Heart right ventricle (tissue), 16 donors: ENCODE results near the gene GP5. TPM values are rescaled to one million over a fixed set of nuclear protein-coding genes. Genes with fewer than 3 reads are reported as not detected.

Experiments
- ATAC-seq, 8 donors: fragments of 200-7000 bp; cut with Tn5 transposase; one replicate each; pipeline ENCODE4 v1.9.1; 2020; ENCODE audit warnings: mild to moderate bottlenecking in 8 of 8, moderate library complexity in 8 of 8, moderate number of reproducible peaks in 1 of 8
- DNase-seq, 2 donors: peaks; one replicate each; pipeline ENCODE4 v3.0.0-alpha.2; 2020
- H3K27ac ChIP-seq, 10 donors: fragments of 200-600 bp; sonication (generic) in 2 of 10; one replicate each; pipeline versions ENCODE4 v1.5.0 to v1.8.0; 2020 to 2022; ENCODE audit warnings: mild to moderate bottlenecking in 3 of 10
- H3K27me3 ChIP-seq, 7 donors: fragments of 200-600 bp; one replicate each; pipeline ENCODE4 v1.8.0; 2021 to 2022; ENCODE audit warnings: mild to moderate bottlenecking in 2 of 7
- H3K36me3 ChIP-seq, 9 donors: fragments of 200-600 bp; sonication (generic) in 1 of 9; one replicate each; pipeline versions ENCODE4 v1.5.0 to v1.8.0; 2020 to 2022; ENCODE audit warnings: mild to moderate bottlenecking in 2 of 9
- H3K4me1 ChIP-seq, 9 donors: fragments of 200-600 bp; sonication (generic) in 1 of 9; one replicate each; pipeline versions ENCODE4 v1.5.0 to v1.8.0; 2020 to 2022; ENCODE audit warnings: mild to moderate bottlenecking in 4 of 9
- H3K4me3 ChIP-seq, 10 donors: fragments of 200-600 bp; sonication (generic) in 2 of 10; one replicate each; pipeline versions ENCODE4 v1.5.0 to v1.8.0; 2020 to 2022; ENCODE audit warnings: mild to moderate bottlenecking in 7 of 10, moderate library complexity in 2 of 10
- H3K9me3 ChIP-seq, 11 donors: fragments of 200-600 bp in 10 of 11; sonication (generic) in 2 of 11; one replicate each; pipeline versions ENCODE4 v1.5.0 to v1.8.0; 2013 to 2022; ENCODE audit warnings: mild to moderate bottlenecking in 2 of 11, control low read depth in 1 of 11, moderate library complexity in 1 of 11
- CTCF ChIP-seq, 9 donors: fragments of 200-600 bp; sonication (generic) in 2 of 9; IDR thresholded peaks; one replicate each; pipeline versions ENCODE4 v1.5.0 to v1.8.0; 2021 to 2022; ENCODE audit warnings: antibody characterized with exemption in 9 of 9, mild to moderate bottlenecking in 5 of 9, moderate library complexity in 1 of 9
- WGBS, 2 donors: extraction: QIAGEN DNeasy Blood & Tissue Kit; methylation state at CpG; one replicate each; pipeline ENCODE4 v1.1.7; 2013; ENCODE audit warnings: inconsistent platforms in 1 of 2; 5-methylcytosine and 5-hydroxymethylcytosine counted together
- intact Hi-C, 10 donors: fragments of 100-400 bp; cut with DNase I; formaldehyde crosslinking; loops; one replicate each; pipeline versions ENCODE4 v1.11.1 to v1.14.2; 2022
- polyA plus RNA-seq, 2 donors: library from polyadenylated mRNA; stranded (reverse); fragments of 200-250 nt; gene quantifications; one replicate each; pipeline ENCODE4 v1.2.3, GENCODE V29; 2013
- total RNA-seq, 10 donors: library from RNA; stranded (reverse); fragmentation: NEBNext Ultra II Directional in 3 of 10; extraction: Animal tissue kit (Norgen Biotek cat#: 25700) in 3 of 10; gene quantifications; one replicate each; pipeline versions ENCODE4 v1.2.1 to v1.2.4, GENCODE V29; 2021 to 2023
- donor health status: Arrhythmogenic right ventricular cardiomyopathy.
- donor health status: ischemic (EF 13 %, LVEDD 7.1; RV severe dilation, severe dysfunction).
- donor health status: healthy with polysubstance abuse.
- donor health status: DM: no; HTN: yes; CAD: no.
- donor health status: DM: no; HTN: no; CAD: no.
- donor health status: ischemic (EF 25% LVEDD 6.9; RV normal size, moderate dysfunction).
- donor health status: ischemic (EF 25% LVEDD 5.7; RV mildly dilated, moderate dysfunction).
- donor health status: healthy.
- donor health status: DM: yes; HTN: yes; CAD: no.
- donor health status: Ischemic cardiomyopathy.
- donor health status: ischemic (EF 35%, LVEDD 5.7; RV mildly dilated, moderate dysfunction).
- donor health status: nonischemic (EF 11% LVEDD 7.7; RV severe dilation, severe dysfunction).
- donor health status: DM: yes; HTN: yes; CAD: no.
- donor health status: PGD.
- donor health status: ischemic (EF 29% LVEDD 5.4; RV normal size, mild dysfunction).
- donor health status: nonischemic (EF 23%, LVEDD 6.1; RV moderate dilation, normal function).

GP5 gene
- total and polyA plus RNA-seq, 12 donors: 0.01 to 0.21 (median 0.13) TPM; not detected in 5

- Histone ChIP-seq H3K36me3 (no peaks in the 10 kb centered on the region), H3K4me3 (no peak overlapping the region), H3K9me3 (peaks cover 0 to 17% (median 5%) of the 10 kb centered on the region in 11 donors), H3K4me1 (no peaks in the 10 kb centered on the region), H3K27ac (no peak overlapping the region), H3K27me3 (peaks cover 0 to 31% (median 16%) of the 10 kb centered on the region in 7 donors)
- 66 to 75% methylated on average over 7 of the region's 7 CpGs for WGBS, 2 donors
- no peak for TF ChIP-seq CTCF (IDR thresholded peaks at IDR 0.05)
- ATAC-seq (no peak), DNase-seq (no peak)
- intact Hi-C loops: no loop called here
Measured at GRCh38 chr3:194386648-194387047, 12.4 kb downstream of the GP5 start.

GRCh38 chr3:194386066-194386465 lies 13.0 kb downstream of the GP5 start:
- intact Hi-C loops: no loop called here
- H3K36me3 ChIP-seq: no peaks in the 10 kb centered on the region
- H3K27me3 ChIP-seq: peaks cover 0 to 37% (median 16%) of the 10 kb centered on the region in 7 donors
- H3K27ac ChIP-seq: no peak overlapping the region
- ATAC-seq: no peak
- TF ChIP-seq CTCF (IDR thresholded peaks at IDR 0.05): no peak
- H3K4me3 ChIP-seq: no peak overlapping the region
- H3K9me3 ChIP-seq: peaks cover 0 to 11% (median 4%) of the 10 kb centered on the region in 11 donors
- 47 to 55% methylated on average over 15 of the region's 15 CpGs for WGBS, 2 donors
- DNase-seq: no peak
- no peaks in the 10 kb centered on the region for H3K4me1 ChIP-seq

- no peak for TF ChIP-seq CTCF (IDR thresholded peaks at IDR 0.05)
- Histone ChIP-seq H3K9me3 (no peaks in the 10 kb centered on the region), H3K4me3 (no peak overlapping the region), H3K27me3 (peaks cover 0 to 49% (median 27%) of the 10 kb centered on the region in 7 donors), H3K27ac (no peak overlapping the region), H3K4me1 (no peaks in the 10 kb centered on the region), H3K36me3 (no peaks in the 10 kb centered on the region)
- ATAC-seq (no peak), DNase-seq (no peak)
- intact Hi-C loops: no loop called here
- 94 to 96% methylated on average over 12 of the region's 12 CpGs for WGBS, 2 donors
Measured at GRCh38 chr3:194384569-194385001, 14.5 kb downstream of the GP5 start.

GRCh38 chr3:194384156-194384555 lies 14.9 kb downstream of the GP5 start:
- Histone ChIP-seq H3K4me1 (no peaks in the 10 kb centered on the region), H3K36me3 (no peaks in the 10 kb centered on the region), H3K27me3 (peaks cover 0 to 49% (median 27%) of the 10 kb centered on the region in 7 donors), H3K27ac (no peak overlapping the region), H3K4me3 (no peak overlapping the region), H3K9me3 (no peaks in the 10 kb centered on the region)
- no peak for TF ChIP-seq CTCF (IDR thresholded peaks at IDR 0.05)
- DNase-seq: no peak
- WGBS, 2 donors: 75 to 79% methylated on average over 6 of the region's 6 CpGs
- no peak for ATAC-seq
- intact Hi-C loops: no loop called here
